Spleen (tissue), 11 donors: ENCODE measurements around the gene CSF2. TPM values are rescaled to one million over a fixed set of nuclear protein-coding genes. Genes with fewer than 3 reads are reported as not detected.

Experiments used
- DNase-seq: peaks from one replicate; pipeline ENCODE4 v3.0.0-alpha.2; 2020
- H3K27ac ChIP-seq, 8 donors: fragments of 200-600 bp; sonication (generic) in 7 of 8; 1 replicate in 4 of 8; 2 replicates in 4 of 8; pipeline versions ENCODE4 v1.5.0 to v1.8.0; 2016 to 2021; ENCODE audit warnings: inconsistent platforms in 4 of 8, mild to moderate bottlenecking in 4 of 8, moderate library complexity in 1 of 8
- H3K27me3 ChIP-seq, 7 donors: fragments of 200-600 bp; sonication (generic) in 6 of 7; replicated peaks in 1 of 7; 1 replicate in 4 of 7; 2 replicates in 3 of 7; pipeline versions ENCODE4 v1.5.0 to v1.8.0; 2016 to 2021; ENCODE audit warnings: inconsistent platforms in 3 of 7, mild to moderate bottlenecking in 1 of 7
- H3K36me3 ChIP-seq, 6 donors: fragments of 200-600 bp; sonication (generic) in 5 of 6; 1 replicate in 4 of 6; 2 replicates in 2 of 6; pipeline versions ENCODE4 v1.5.0 to v1.8.0; 2016 to 2021; ENCODE audit warnings: inconsistent platforms in 2 of 6
- H3K4me1 ChIP-seq, 6 donors: fragments of 200-600 bp; sonication (generic) in 5 of 6; 1 replicate in 3 of 6; 2 replicates in 3 of 6; pipeline versions ENCODE4 v1.5.0 to v1.8.0; 2016 to 2021; ENCODE audit warnings: inconsistent platforms in 3 of 6
- H3K4me3 ChIP-seq, 8 donors: fragments of 200-600 bp; sonication (generic) in 7 of 8; 1 replicate in 4 of 8; 2 replicates in 4 of 8; pipeline versions ENCODE4 v1.5.0 to v1.8.0; 2016 to 2021; ENCODE audit warnings: inconsistent platforms in 4 of 8, mild to moderate bottlenecking in 4 of 8, moderate library complexity in 2 of 8
- H3K9me3 ChIP-seq, 8 donors: fragments of 200-600 bp; sonication (generic) in 7 of 8; 1 replicate in 4 of 8; 2 replicates in 4 of 8; pipeline versions ENCODE4 v1.5.0 to v1.8.0; 2016 to 2021; ENCODE audit warnings: inconsistent platforms in 4 of 8
- CTCF ChIP-seq, 11 experiments: fragments of 200-600 bp in 7 of 11; fragments of 450-650 bp in 4 of 11; sonication (generic) in 4 of 11; IDR thresholded peaks in 8 of 11; conservative IDR thresholded peaks in 3 of 11; 1 replicate in 7 of 11; 2 replicates in 4 of 11; pipeline versions ENCODE4 v1.4.0 to v1.8.0; 2016 to 2021; ENCODE audit warnings: antibody characterized with exemption in 11 of 11, inconsistent platforms in 4 of 11, mild to moderate bottlenecking in 1 of 11
- POLR2A ChIP-seq, 3 donors: fragments of 450-650 bp; IDR thresholded peaks; one replicate each; pipeline ENCODE4 v1.5.1; 2017; ENCODE audit warnings: antibody characterized with exemption in 3 of 3, mild to moderate bottlenecking in 1 of 3
- POLR2AphosphoS5 ChIP-seq, 3 donors: sonication (generic); formaldehyde crosslinking; IDR thresholded peaks; one replicate each; pipeline ENCODE4 v1.5.1; 2017; ENCODE audit warnings: antibody characterized with exemption in 3 of 3
- WGBS, 5 donors: extraction: QIAGEN DNeasy Blood & Tissue Kit in 3 of 5; methylation state at CpG; one replicate each; pipeline versions ENCODE4 v1.1.5 to v1.1.7; 2013 to 2018; 5-methylcytosine and 5-hydroxymethylcytosine counted together
- intact Hi-C: fragments of 100-400 bp; cut with DNase I; formaldehyde crosslinking; loops from one replicate; pipeline ENCODE4 v1.15.0; 2023; ENCODE audit warnings: low total_unique reads
- polyA plus RNA-seq, 3 donors: library from polyadenylated mRNA; stranded (reverse); fragments of 200-250 nt; gene quantifications; one replicate each; pipeline ENCODE4 v1.2.1, GENCODE V29; 2013
- total RNA-seq, 7 donors: library from RNA; depleted of rRNA in 3 of 7; stranded (reverse); fragments of >200 nt in 3 of 7; fragmentation: NEBNext Ultra II Directional in 4 of 7; extraction: Animal tissue kit (Norgen Biotek cat#: 25700) in 4 of 7; gene quantifications; one replicate each; pipeline versions ENCODE4 v1.1.0 to v1.2.1, GENCODE V29; 2016 to 2021
- donor health status: healthy with polysubstance abuse.
- donor health status: DM: no; HTN: no; CAD: no; lungs with moderate emphysema.
- donor health status: DM: no; HTN: no; CAD: no.
- donor health status: Bipolar disorder and iron deficiency.
- donor health status: healthy.
- donor health status: DM: no; HTN: no; CAD: no.
- donor health status: DM: yes; HTN: yes; CAD: no.

The CSF2 gene
- total and polyA plus RNA-seq, 10 donors = not detected

GRCh38 chr5:132057498-132058255 is 15.9 kb upstream of the CSF2 start:
- no peak for TF ChIP-seq POLR2A (IDR thresholded peaks at IDR 0.05)
- no peak for TF ChIP-seq POLR2AphosphoS5 (IDR thresholded peaks at IDR 0.05)
- TF ChIP-seq CTCF (IDR thresholded peaks at IDR 0.05 in 8 of 11, conservative IDR thresholded peaks at IDR 0.05 in 3 of 11) = no peak
- Histone ChIP-seq H3K9me3 (no peaks in the 10 kb centered on the region), H3K36me3 (no peaks in the 10 kb centered on the region), H3K27me3 (no peaks in the 10 kb centered on the region), H3K4me3 (no peak overlapping the region), H3K4me1 (peaks cover 0 to 5% (median 0%) of the 10 kb centered on the region in 6 donors), H3K27ac (no peak overlapping the region)
- no peak for DNase-seq
- intact Hi-C loops = no loop called here
- WGBS, 5 donors = 87 to 91% (median 89%) methylated on average over 12 of the region's 12 CpGs

GRCh38 chr5:132058646-132059042 is 14.9 kb upstream of the CSF2 start:
- H3K27me3 ChIP-seq = no peaks in the 10 kb centered on the region
- H3K9me3 ChIP-seq = no peaks in the 10 kb centered on the region
- no peak overlapping the region for H3K27ac ChIP-seq
- intact Hi-C loops = no loop called here
- peaks cover 0 to 11% (median 0%) of the 10 kb centered on the region in 6 donors for H3K4me1 ChIP-seq
- no peak for TF ChIP-seq POLR2AphosphoS5 (IDR thresholded peaks at IDR 0.05)
- no peak for TF ChIP-seq CTCF (IDR thresholded peaks at IDR 0.05 in 8 of 11, conservative IDR thresholded peaks at IDR 0.05 in 3 of 11)
- TF ChIP-seq POLR2A (IDR thresholded peaks at IDR 0.05) = no peak
- DNase-seq = no peak
- no peak overlapping the region for H3K4me3 ChIP-seq
- WGBS, 5 donors = 86 to 92% (median 90%) methylated on average over 6 to 7 of the region's 7 CpGs
- H3K36me3 ChIP-seq = no peaks in the 10 kb centered on the region

DNA sequence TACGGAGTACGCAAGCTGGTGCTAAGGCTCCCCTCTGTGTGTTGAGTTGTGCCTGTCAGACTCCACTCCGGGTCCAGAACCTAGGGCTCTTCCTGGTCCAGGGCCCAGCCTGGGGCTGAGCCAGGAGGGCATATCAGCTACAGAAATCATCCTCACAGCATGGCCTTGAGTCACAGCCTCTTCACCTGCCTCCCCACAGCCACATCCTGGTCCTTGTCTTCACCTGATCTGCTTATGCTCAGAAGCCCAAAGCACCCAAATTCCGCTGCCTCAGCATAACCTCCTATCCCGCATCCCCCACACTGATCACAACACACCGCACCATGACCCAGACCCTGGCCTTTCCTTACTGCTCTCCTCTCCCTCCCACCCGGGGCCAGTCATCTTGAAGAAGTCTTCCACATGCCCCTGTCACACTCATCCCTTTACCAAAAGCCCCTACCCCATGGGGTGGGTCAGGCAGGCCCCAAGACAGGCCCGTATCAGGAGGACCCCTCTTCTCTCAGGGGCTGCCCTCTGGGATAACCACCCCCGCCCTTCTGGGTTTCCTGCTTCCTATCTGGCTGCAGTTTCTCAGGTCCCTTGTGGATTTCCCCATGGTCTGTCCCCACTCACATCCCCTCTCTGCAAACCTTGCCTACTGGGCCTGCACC is 14.4 kb upstream of the CSF2 start:
- 74 to 78% (median 75%) methylated on average over 6 to 9 of the region's 9 CpGs for WGBS, 5 donors
- DNase-seq = peak; percentile 59
- H3K4me1 ChIP-seq = peaks cover 0 to 12% (median 0%) of the 10 kb centered on the region in 6 donors
- H3K27me3 ChIP-seq = peaks cover 0 to 4% (median 0%) of the 10 kb centered on the region in 7 donors
- intact Hi-C loops = no loop called here
- no peaks in the 10 kb centered on the region for H3K9me3 ChIP-seq
- no peak for TF ChIP-seq CTCF (IDR thresholded peaks at IDR 0.05 in 8 of 11, conservative IDR thresholded peaks at IDR 0.05 in 3 of 11)
- no peak for TF ChIP-seq POLR2AphosphoS5 (IDR thresholded peaks at IDR 0.05)
- no peak for TF ChIP-seq POLR2A (IDR thresholded peaks at IDR 0.05)
- H3K27ac ChIP-seq = no peak overlapping the region
- H3K4me3 ChIP-seq = no peak overlapping the region
- no peaks in the 10 kb centered on the region for H3K36me3 ChIP-seq
